ENCODE measurements around the gene RASL10B.

The RASL10B gene

DNA sequence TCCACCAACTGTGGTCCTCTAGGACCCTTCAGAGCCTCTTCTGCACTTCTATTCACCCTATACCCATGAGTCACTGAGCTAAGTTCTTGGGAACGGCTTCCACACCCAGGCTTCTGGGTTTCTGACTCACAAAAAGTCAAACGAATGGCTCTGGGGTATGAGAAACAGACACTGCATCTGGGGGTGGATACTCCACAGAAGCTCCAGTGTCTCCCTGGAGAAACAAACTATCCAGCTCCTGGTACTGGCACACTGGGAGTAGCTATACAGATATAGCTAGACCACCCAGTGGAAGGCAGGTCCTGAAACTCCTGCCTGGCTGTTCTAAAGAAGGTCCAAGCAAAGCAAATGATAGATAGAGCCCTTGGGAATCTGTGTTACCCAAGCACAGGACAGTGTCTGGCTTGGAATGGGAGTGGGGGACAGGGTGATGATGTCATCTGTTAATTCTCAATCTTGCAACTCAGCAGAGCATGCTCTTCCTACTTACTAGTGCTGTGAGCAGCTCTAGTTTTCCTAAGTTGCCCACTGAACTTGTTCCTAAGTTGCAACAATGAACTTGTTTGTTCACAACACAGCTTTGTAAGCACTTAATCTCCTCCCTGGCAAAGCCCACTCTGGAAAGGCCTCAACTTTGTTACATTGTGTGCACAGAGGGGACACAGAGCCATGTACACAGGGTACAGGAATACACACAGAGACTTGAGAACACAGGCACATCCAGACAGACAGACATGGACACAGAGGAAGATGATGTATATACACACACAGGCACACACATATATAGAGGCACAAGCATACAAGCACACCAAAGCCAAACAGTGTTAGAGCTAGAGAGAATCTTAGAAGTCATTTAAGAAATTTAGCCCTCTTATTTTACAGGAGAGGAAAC, 57.3 kb downstream of the RASL10B start:
- TF ChIP-seq, protein P1, sequence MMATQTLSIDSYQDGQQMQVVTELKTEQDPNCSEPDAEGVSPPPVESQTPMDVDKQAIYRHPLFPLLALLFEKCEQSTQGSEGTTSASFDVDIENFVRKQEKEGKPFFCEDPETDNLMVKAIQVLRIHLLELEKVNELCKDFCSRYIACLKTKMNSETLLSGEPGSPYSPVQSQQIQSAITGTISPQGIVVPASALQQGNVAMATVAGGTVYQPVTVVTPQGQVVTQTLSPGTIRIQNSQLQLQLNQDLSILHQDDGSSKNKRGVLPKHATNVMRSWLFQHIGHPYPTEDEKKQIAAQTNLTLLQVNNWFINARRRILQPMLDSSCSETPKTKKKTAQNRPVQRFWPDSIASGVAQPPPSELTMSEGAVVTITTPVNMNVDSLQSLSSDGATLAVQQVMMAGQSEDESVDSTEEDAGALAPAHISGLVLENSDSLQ (IDR thresholded peaks at IDR 0.05), result no peak
- no peak for TF ChIP-seq ZNF384 (IDR thresholded peaks at IDR 0.05)
- no peak for TF ChIP-seq NFRKB (IDR thresholded peaks at IDR 0.05)
- TF ChIP-seq ARNT (IDR thresholded peaks at IDR 0.05), result no peak
- TF ChIP-seq HDGF (IDR thresholded peaks at IDR 0.05; ENCODE audit: borderline replicate concordance), result no peak
- TF ChIP-seq CTBP1 (IDR thresholded peaks at IDR 0.05; ENCODE audit: borderline replicate concordance), result no peak
- TF ChIP-seq SUZ12 (IDR thresholded peaks at IDR 0.05), result no peak
- no peak for TF ChIP-seq FOXK2 (IDR thresholded peaks at IDR 0.05)
- no peak for TF ChIP-seq FOXM1 (IDR thresholded peaks at IDR 0.05; ENCODE audit: borderline replicate concordance)
- TF ChIP-seq LEF1 (IDR thresholded peaks at IDR 0.05; ENCODE audit: borderline replicate concordance), result no peak
- TF ChIP-seq ELF4 (IDR thresholded peaks at IDR 0.05), result no peak
- TF ChIP-seq FOXA1 (IDR thresholded peaks at IDR 0.05), result no peak
- TF ChIP-seq BHLHE40 (IDR thresholded peaks at IDR 0.05; ENCODE audit: borderline replicate concordance), result no peak
- TF ChIP-seq TARDBP (IDR thresholded peaks at IDR 0.05), result no peak
- TF ChIP-seq L3MBTL2 (conservative IDR thresholded peaks at IDR 0.05), result no peak
- no peak for TF ChIP-seq SP1 (IDR thresholded peaks at IDR 0.05)
- CTCF ChIA-PET, result interaction anchor here (1.3 to 3.7 kb wide), 2 partner anchors 19 to 25 kb away, joined by 4 to 37 read pairs; no protein-coding TSS in a partner anchor
- POLR2A ChIA-PET, result interaction anchor here (0.6 to 3.4 kb wide), 3 partner anchors 13 to 25 kb away, joined by 3 to 30 read pairs (median 3); partner anchors contain the start of gene TAF15
- DNase-seq (ENCODE audit: extremely low spot score), result no peak

DNA sequence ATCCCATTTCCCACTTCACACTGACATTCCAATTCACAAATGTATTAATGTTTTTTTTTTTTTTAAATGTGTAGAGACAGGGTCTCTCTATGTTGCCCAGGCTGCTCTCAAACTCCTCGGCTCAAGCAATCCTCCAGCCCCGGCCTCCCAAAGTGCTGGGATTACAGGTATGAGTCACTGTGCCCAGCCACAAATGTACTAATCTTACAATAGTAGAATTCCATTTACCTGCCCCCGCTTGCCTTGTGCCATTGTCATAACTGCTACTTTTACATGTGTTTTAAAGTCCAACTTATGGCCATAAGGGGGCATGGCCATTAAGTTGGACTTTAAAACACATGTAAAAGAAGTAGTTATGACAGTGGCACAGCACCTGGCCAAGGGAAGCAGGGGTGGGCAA, 59.4 kb downstream of the RASL10B start:
- no peak for TF ChIP-seq FOXK2 (IDR thresholded peaks at IDR 0.05)
- TF ChIP-seq HDGF (IDR thresholded peaks at IDR 0.05; ENCODE audit: borderline replicate concordance), result no peak
- TF ChIP-seq FOXM1 (IDR thresholded peaks at IDR 0.05; ENCODE audit: borderline replicate concordance), result no peak
- no peak for TF ChIP-seq FOXA1 (IDR thresholded peaks at IDR 0.05)
- no peak for TF ChIP-seq SP1 (IDR thresholded peaks at IDR 0.05)
- no peak for TF ChIP-seq ZNF384 (IDR thresholded peaks at IDR 0.05)
- TF ChIP-seq TARDBP (IDR thresholded peaks at IDR 0.05), result no peak
- TF ChIP-seq SUZ12 (IDR thresholded peaks at IDR 0.05), result no peak
- TF ChIP-seq ARNT (IDR thresholded peaks at IDR 0.05), result no peak
- TF ChIP-seq, protein P1 (IDR thresholded peaks at IDR 0.05), result no peak
- no peak for TF ChIP-seq CTBP1 (IDR thresholded peaks at IDR 0.05; ENCODE audit: borderline replicate concordance)
- no peak for TF ChIP-seq NFRKB (IDR thresholded peaks at IDR 0.05)
- TF ChIP-seq BHLHE40 (IDR thresholded peaks at IDR 0.05; ENCODE audit: borderline replicate concordance), result no peak
- TF ChIP-seq ELF4 (IDR thresholded peaks at IDR 0.05), result no peak
- POLR2A ChIA-PET, result no interaction called here
- CTCF ChIA-PET, result no interaction called here
- DNase-seq (ENCODE audit: extremely low spot score), result no peak

DNA sequence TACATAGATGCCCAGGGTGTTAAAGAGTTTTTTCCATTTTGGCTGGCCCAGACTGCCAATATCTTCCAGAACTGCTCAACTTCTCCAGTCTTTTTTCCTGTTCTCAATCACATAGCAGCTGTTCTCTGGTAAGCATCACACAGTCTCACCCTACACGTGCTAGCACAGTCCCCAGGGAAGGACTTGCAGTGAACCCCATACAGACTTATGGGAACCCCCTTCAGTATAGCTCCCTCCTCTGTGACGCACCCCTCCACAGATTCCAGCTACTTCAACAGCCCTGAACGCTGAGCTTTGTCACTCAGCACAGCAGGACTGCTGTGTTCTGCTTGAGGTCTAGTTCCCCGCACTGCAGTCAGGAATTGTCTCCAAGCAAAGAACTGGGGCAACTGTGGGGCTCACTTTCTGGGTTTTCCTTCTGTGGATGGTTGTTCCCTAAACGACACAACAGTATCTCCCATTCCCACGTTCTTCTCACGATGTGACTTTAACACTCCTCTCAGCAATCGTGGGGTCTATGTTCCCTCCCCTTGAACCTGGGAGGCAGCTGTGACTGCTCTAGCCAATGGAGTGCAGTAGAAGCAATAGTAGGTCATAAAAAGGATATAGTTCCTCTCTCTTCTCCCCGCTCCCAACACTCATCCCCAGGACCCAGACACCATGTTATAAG, 60.4 kb downstream of the RASL10B start:
- DNase-seq (ENCODE audit: extremely low spot score), result no peak
- ChIA-PET POLR2A (interaction anchor here (2.5 to 10.1 kb wide), 2 partner anchors 17 to 27 kb away, joined by 7 to 109 read pairs; partner anchors contain the start of gene TAF15), CTCF (interaction anchor here (1.2 kb wide), 1 partner anchor 28 kb away, joined by 3 read pairs; no protein-coding TSS in a partner anchor)
- TF ChIP-seq SP1 (IDR thresholded peaks at IDR 0.05) (no peak), ARNT (IDR thresholded peaks at IDR 0.05) (no peak), ELF4 (IDR thresholded peaks at IDR 0.05) (no peak), LEF1 (IDR thresholded peaks at IDR 0.05; ENCODE audit: borderline replicate concordance) (no peak), NFRKB (IDR thresholded peaks at IDR 0.05) (no peak), CTBP1 (IDR thresholded peaks at IDR 0.05; ENCODE audit: borderline replicate concordance) (no peak), FOXM1 (IDR thresholded peaks at IDR 0.05; ENCODE audit: borderline replicate concordance) (no peak), BHLHE40 (IDR thresholded peaks at IDR 0.05; ENCODE audit: borderline replicate concordance) (no peak), SUZ12 (IDR thresholded peaks at IDR 0.05) (no peak), TARDBP (IDR thresholded peaks at IDR 0.05) (no peak)
- TF ChIP-seq, protein P1 (IDR thresholded peaks at IDR 0.05), result no peak
